ENCODE measurements around the gene NXNL1.

Gene NXNL1

GRCh38 chr19:17415121-17415520 is 45.6 kb downstream of the NXNL1 start:
- DNase-seq, result no peak

GRCh38 chr19:17414097-17414496 is 46.6 kb downstream of the NXNL1 start:
- DNase-seq, result no peak

- DNase-seq, result no peak
Observed at GRCh38 chr19:17411801-17412200, 48.9 kb downstream of the NXNL1 start.

- DNase-seq, result no peak
Observed at GRCh38 chr19:17409990-17410389, 50.7 kb downstream of the NXNL1 start.

GRCh38 chr19:17406887-17407196 is 53.9 kb downstream of the NXNL1 start:
- no peak for DNase-seq

GRCh38 chr19:17406046-17406886 is 54.5 kb downstream of the NXNL1 start:
- no peak for DNase-seq

Data from NCI-H1092 treated with DMSO at 0.1 percent for 48 hours (cell line).